GM18505 (cell line): ENCODE data around the gene EMC8.

Experiments used
- ATAC-seq: cut with Tn5 transposase; IDR thresholded peaks from one replicate; pipeline ENCODE4 v1.9.1; 2021; ENCODE audit not compliant: unreplicated experiment
- POLR2A ChIP-seq: IDR thresholded peaks from 4 replicates; pipeline ENCODE4 v1.6.1; 2011; ENCODE audit warnings: borderline replicate concordance; ENCODE audit not compliant: insufficient read depth, insufficient read length; ENCODE audit errors: extremely low read depth

EMC8 gene

DNA sequence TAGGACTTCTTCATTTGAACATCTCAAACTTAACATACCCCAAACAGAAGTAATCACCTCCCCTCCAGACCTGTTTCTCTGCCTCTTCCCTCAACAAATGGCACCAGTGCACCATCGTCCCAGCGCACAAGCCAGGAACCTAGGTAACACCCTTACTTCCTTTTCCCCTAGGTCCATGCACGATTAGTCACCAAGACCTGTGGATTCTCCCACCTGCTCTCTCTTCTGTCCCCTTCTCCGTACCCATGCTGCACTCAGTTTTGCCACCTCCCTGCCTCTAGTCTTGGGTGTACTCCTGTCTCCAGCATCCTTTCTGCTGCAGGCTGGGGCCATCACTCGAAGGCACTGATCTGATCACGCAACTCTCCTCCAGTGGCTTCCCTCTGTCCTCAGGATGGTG lies 3.2 kb downstream of the EMC8 start:
- ATAC-seq = no peak
- no peak for TF ChIP-seq POLR2A

- no peak for ATAC-seq
- TF ChIP-seq POLR2A = no peak
Observed at GRCh38 chr16:85794696-85795095, 4.6 kb downstream of the EMC8 start.

GRCh38 chr16:85793662-85794298 lies 5.6 kb downstream of the EMC8 start:
- no peak for TF ChIP-seq POLR2A

GRCh38 chr16:85789773-85790172 lies 9.6 kb downstream of the EMC8 start:
- TF ChIP-seq POLR2A = no peak

More at GRCh38 chr16:85793662-85794298, 5.6 kb downstream of the EMC8 start:
- ATAC-seq = no peak

DNA sequence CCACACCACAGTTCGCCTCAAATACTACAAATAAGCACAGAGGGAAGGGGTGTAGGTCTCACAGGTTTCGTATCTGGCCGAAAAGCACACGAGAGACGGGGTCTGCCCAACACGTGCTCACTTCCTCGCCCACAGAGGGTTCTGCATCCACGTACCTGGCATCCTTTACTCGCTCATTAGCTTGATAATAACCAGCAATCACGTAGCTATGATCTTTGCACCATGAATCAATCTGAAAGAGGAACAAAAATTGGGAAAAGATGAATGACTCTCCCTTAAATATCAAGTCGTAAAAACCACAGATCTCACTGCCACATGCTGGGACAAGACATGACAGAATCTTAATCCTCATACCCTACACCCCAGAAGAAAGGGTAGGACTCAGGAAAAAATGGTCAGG lies 10.5 kb downstream of the EMC8 start:
- no peak for ATAC-seq
- no peak for TF ChIP-seq POLR2A

More at GRCh38 chr16:85789773-85790172, 9.6 kb downstream of the EMC8 start:
- no peak for ATAC-seq

GRCh38 chr16:85785927-85786326 lies 13.4 kb downstream of the EMC8 start:
- ATAC-seq = no peak
- TF ChIP-seq POLR2A = no peak

- no peak for TF ChIP-seq POLR2A
- no peak for ATAC-seq
Observed at GRCh38 chr16:85784813-85785212, 14.5 kb downstream of the EMC8 start.

GRCh38 chr16:85783441-85783840 lies 15.9 kb downstream of the EMC8 start:
- no peak for TF ChIP-seq POLR2A
- no peak for ATAC-seq

- TF ChIP-seq POLR2A = no peak
- ATAC-seq = no peak
Observed at GRCh38 chr16:85782451-85782850, 16.9 kb downstream of the EMC8 start.

- no peak for TF ChIP-seq POLR2A
- ATAC-seq = no peak
Observed at GRCh38 chr16:85781695-85782370, 17.5 kb downstream of the EMC8 start.

DNA sequence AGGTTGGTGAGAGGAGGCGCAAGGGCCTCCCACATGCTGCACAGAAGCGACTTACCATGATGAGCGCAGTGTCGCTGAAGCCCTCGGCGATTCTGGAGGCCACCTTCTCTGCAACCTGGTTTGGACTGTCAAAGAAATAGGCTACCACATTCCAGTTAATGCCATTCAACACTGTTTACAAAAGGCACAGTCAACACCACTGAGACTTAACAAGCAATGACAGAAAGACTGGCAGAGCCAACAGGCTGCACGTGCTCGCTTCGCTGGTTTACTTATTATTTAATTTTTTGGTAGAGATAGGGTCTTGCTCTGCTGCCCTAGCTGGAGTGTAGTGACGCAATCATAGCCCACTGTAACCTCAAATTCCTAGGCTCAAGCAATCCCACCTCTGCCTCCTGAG lies 18.2 kb downstream of the EMC8 start:
- no peak for ATAC-seq
- TF ChIP-seq POLR2A = no peak

DNA sequence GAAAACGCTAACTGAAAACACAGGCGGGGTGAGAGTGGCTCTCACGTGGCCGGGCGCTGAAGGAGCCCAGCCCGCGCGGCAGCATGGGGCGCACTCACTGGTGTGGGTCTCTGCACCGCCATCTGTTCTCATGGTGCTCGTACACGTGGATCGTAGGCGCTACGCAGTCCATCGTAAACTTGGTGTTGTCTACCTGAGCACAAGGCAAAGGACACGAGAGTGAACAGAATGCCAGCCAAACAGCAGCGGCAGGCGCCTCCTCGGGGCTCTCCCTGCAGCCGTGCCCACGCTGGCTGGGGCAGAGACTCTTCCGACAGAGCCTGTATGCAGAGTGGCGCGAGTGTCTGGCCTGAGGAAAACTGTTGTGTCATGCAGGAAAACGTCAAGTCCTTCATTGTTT lies 19.1 kb downstream of the EMC8 start:
- no peak for ATAC-seq

GRCh38 chr16:85778873-85779272 lies 20.5 kb downstream of the EMC8 start:
- no peak for ATAC-seq

More for the DNA sequence above, 19.1 kb downstream of the EMC8 start:
- TF ChIP-seq POLR2A = no peak

GRCh38 chr16:85777583-85778310 lies 21.6 kb downstream of the EMC8 start:
- ATAC-seq = no peak
- no peak for TF ChIP-seq POLR2A

More at GRCh38 chr16:85778873-85779272, 20.5 kb downstream of the EMC8 start:
- TF ChIP-seq POLR2A = no peak
